ENCODE results near the gene GRB14.

Gene GRB14

GRCh38 chr2:164496881-164497280 lies 124.4 kb downstream of the GRB14 start:
- TF ChIP-seq TAF1 (IDR thresholded peaks at IDR 0.05; ENCODE audit: low read depth) (no peak), CREB1 (IDR thresholded peaks at IDR 0.05; ENCODE audit: low read depth) (no peak), CEBPB (IDR thresholded peaks at IDR 0.05) (no peak), RAD21 (IDR thresholded peaks at IDR 0.05; ENCODE audit: low read depth) (no peak), REST (IDR thresholded peaks at IDR 0.05; ENCODE audit: low read depth) (no peak), TCF12 (IDR thresholded peaks at IDR 0.05; ENCODE audit: low read depth) (no peak), YY1 (IDR thresholded peaks at IDR 0.05; ENCODE audit: low read depth) (no peak)

GRCh38 chr2:164496421-164496820 lies 124.9 kb downstream of the GRB14 start:
- TF ChIP-seq EP300 (IDR thresholded peaks at IDR 0.05; ENCODE audit: borderline replicate concordance) (no peak), REST (IDR thresholded peaks at IDR 0.05; ENCODE audit: low read depth) (no peak), FOXM1 (IDR thresholded peaks at IDR 0.05; ENCODE audit: borderline replicate concordance, low read depth) (no peak), MAX (IDR thresholded peaks at IDR 0.05) (no peak), USF1 (IDR thresholded peaks at IDR 0.05) (no peak), YY1 (IDR thresholded peaks at IDR 0.05; ENCODE audit: low read depth) (no peak), CEBPB (IDR thresholded peaks at IDR 0.05) (no peak)

GRCh38 chr2:164495491-164496223 lies 125.6 kb downstream of the GRB14 start:
- peak; percentile 69 for TF ChIP-seq RAD21 (IDR thresholded peaks at IDR 0.05; ENCODE audit: low read depth)
- TF ChIP-seq TCF12 (IDR thresholded peaks at IDR 0.05; ENCODE audit: low read depth) = no peak
- TF ChIP-seq YY1 (IDR thresholded peaks at IDR 0.05; ENCODE audit: low read depth) = no peak
- TF ChIP-seq EP300 (IDR thresholded peaks at IDR 0.05; ENCODE audit: borderline replicate concordance) = no peak
- TF ChIP-seq EGR1 (IDR thresholded peaks at IDR 0.05) = no peak

- TF ChIP-seq FOXM1 (IDR thresholded peaks at IDR 0.05; ENCODE audit: borderline replicate concordance, low read depth) (no peak), CEBPB (IDR thresholded peaks at IDR 0.05) (no peak), TAF1 (IDR thresholded peaks at IDR 0.05; ENCODE audit: low read depth) (no peak), ZBTB7A (IDR thresholded peaks at IDR 0.05; ENCODE audit: low read depth) (no peak), REST (IDR thresholded peaks at IDR 0.05; ENCODE audit: low read depth) (no peak), TEAD4 (IDR thresholded peaks at IDR 0.05) (no peak), NFIC (IDR thresholded peaks at IDR 0.05) (no peak), EP300 (IDR thresholded peaks at IDR 0.05; ENCODE audit: borderline replicate concordance) (no peak), EGR1 (IDR thresholded peaks at IDR 0.05) (no peak), YY1 (IDR thresholded peaks at IDR 0.05; ENCODE audit: low read depth) (no peak), TCF12 (IDR thresholded peaks at IDR 0.05; ENCODE audit: low read depth) (no peak), CREB1 (IDR thresholded peaks at IDR 0.05; ENCODE audit: low read depth) (no peak), USF1 (IDR thresholded peaks at IDR 0.05) (no peak), RAD21 (IDR thresholded peaks at IDR 0.05; ENCODE audit: low read depth) (no peak), MAX (IDR thresholded peaks at IDR 0.05) (no peak)
These were observed 135.7 kb downstream of the GRB14 start for GRCh38 chr2:164485541-164485940.

- TF ChIP-seq RAD21 (IDR thresholded peaks at IDR 0.05; ENCODE audit: low read depth) (peak; percentile 77), USF1 (IDR thresholded peaks at IDR 0.05) (no peak), MAX (IDR thresholded peaks at IDR 0.05) (no peak), REST (IDR thresholded peaks at IDR 0.05; ENCODE audit: low read depth) (no peak)
These were observed 141.8 kb downstream of the GRB14 start for GRCh38 chr2:164479460-164479859.
